ENCODE measurements around the gene OR2V1.

Gene OR2V1

DNA sequence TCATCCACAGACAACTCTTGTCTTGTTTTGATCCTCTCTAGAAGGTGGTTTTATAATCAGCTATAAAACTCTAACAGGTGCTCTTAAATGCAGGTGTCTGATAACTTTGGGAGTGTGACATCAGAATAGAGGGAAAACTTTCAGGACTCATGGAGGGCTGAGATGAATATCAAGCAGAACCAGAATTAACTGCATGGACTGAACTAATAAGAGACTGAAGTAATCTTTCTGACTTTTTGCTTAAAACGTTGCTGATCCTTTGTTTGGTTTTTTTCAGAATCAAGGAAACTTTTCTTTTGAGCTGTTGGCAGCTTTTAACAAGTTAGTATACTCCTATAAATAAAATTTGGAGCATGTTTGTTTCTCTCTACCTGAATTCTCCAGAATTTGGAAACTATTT lies 14.2 kb upstream of the OR2V1 start:
- no peak for DNase-seq (ENCODE audit: low read depth)
- H3K4me3 ChIP-seq (replicated peaks; ENCODE audit: low read depth, low read length), result no peak overlapping the region
- TF ChIP-seq, protein P1, sequence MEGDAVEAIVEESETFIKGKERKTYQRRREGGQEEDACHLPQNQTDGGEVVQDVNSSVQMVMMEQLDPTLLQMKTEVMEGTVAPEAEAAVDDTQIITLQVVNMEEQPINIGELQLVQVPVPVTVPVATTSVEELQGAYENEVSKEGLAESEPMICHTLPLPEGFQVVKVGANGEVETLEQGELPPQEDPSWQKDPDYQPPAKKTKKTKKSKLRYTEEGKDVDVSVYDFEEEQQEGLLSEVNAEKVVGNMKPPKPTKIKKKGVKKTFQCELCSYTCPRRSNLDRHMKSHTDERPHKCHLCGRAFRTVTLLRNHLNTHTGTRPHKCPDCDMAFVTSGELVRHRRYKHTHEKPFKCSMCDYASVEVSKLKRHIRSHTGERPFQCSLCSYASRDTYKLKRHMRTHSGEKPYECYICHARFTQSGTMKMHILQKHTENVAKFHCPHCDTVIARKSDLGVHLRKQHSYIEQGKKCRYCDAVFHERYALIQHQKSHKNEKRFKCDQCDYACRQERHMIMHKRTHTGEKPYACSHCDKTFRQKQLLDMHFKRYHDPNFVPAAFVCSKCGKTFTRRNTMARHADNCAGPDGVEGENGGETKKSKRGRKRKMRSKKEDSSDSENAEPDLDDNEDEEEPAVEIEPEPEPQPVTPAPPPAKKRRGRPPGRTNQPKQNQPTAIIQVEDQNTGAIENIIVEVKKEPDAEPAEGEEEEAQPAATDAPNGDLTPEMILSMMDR (IDR thresholded peaks at IDR 0.05; ENCODE audit: low read length, missing control alignments), result no peak

GRCh38 chr5:181142054-181142453 lies 11.1 kb upstream of the OR2V1 start:
- no peak overlapping the region for H3K4me3 ChIP-seq (replicated peaks; ENCODE audit: low read depth, low read length)
- no peak for DNase-seq (ENCODE audit: low read depth)
- TF ChIP-seq, protein P1 (IDR thresholded peaks at IDR 0.05; ENCODE audit: low read length, missing control alignments), result no peak

GRCh38 chr5:181140766-181141165 lies 9.8 kb upstream of the OR2V1 start:
- DNase-seq (ENCODE audit: low read depth), result no peak
- no peak overlapping the region for H3K4me3 ChIP-seq (replicated peaks; ENCODE audit: low read depth, low read length)
- TF ChIP-seq, protein P1 (IDR thresholded peaks at IDR 0.05; ENCODE audit: low read length, missing control alignments), result no peak

DNA sequence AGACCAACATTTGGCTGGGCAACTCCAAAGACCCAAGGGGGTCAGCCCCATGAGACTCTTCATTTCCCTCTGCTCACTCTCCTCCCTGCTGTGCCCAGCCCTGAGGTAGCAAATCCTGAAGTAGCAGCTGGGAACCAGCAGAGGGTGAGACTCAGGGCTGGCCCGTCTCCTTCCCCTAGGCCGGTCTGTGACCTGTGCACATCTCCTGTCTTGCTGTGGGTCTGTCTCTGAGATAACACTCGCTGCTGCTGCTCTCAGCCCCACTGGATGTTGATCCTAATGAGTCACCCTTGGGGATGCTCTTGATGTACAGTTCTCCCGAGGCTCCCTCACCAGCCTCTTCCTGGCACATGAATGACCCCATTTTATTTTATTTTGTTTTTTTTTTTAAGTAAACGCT lies 7.3 kb upstream of the OR2V1 start:
- H3K4me3 ChIP-seq (replicated peaks; ENCODE audit: low read depth, low read length), result no peak overlapping the region
- DNase-seq (ENCODE audit: low read depth), result no peak
- TF ChIP-seq, protein P1 (IDR thresholded peaks at IDR 0.05; ENCODE audit: low read length, missing control alignments), result no peak

- H3K4me3 ChIP-seq (replicated peaks; ENCODE audit: low read depth, low read length), result no peak overlapping the region
- TF ChIP-seq, protein P1 (IDR thresholded peaks at IDR 0.05; ENCODE audit: low read length, missing control alignments), result no peak
- no peak for DNase-seq (ENCODE audit: low read depth)
Measured at GRCh38 chr5:181136361-181136955, 5.5 kb upstream of the OR2V1 start.

GRCh38 chr5:181134259-181134658 lies 3.3 kb upstream of the OR2V1 start:
- H3K4me3 ChIP-seq (replicated peaks; ENCODE audit: low read depth, low read length), result no peak overlapping the region
- no peak for DNase-seq (ENCODE audit: low read depth)
- TF ChIP-seq, protein P1 (IDR thresholded peaks at IDR 0.05; ENCODE audit: low read length, missing control alignments), result no peak

- TF ChIP-seq, protein P1 (IDR thresholded peaks at IDR 0.05; ENCODE audit: low read length, missing control alignments), result no peak
- peak; percentile 62 for DNase-seq (ENCODE audit: low read depth)
- H3K4me3 ChIP-seq (replicated peaks; ENCODE audit: low read depth, low read length), result no peak overlapping the region
Measured at GRCh38 chr5:181133610-181134231, 2.8 kb upstream of the OR2V1 start.
